WTC11 (cell line): ENCODE measurements around the gene NUSAP1. TPM values are rescaled to one million over a fixed set of nuclear protein-coding genes. Genes with fewer than 3 reads are reported as not detected.

ENCODE experiments used
- ATAC-seq: fragments of 200-7000 bp; cut with Tn5 transposase; 2 replicates; pipeline ENCODE4 v1.10.0; 2021; ENCODE audit warnings: mild to moderate bottlenecking, moderate library complexity
- CTCF ChIA-PET: fragments of 300-600 bp; sonication (Branson Sonifier 250); formaldehyde crosslinking; loops from one replicate; lab custom pipeline; 2021; ENCODE audit warnings: antibody characterized with exemption; lab: Charles Lee
- POLR2A ChIA-PET: fragments of 350-600 bp; sonication (Branson Sonifier 250); formaldehyde crosslinking; loops from one replicate; lab custom pipeline; 2021; ENCODE audit warnings: antibody characterized with exemption; lab: Charles Lee
- DNase-seq: peaks from one replicate; pipeline ENCODE4 v3.0.0; 2021; ENCODE audit warnings: low spot score
- H3K27ac Mint-ChIP-seq: 2 replicates; pipeline ENCODE4 v1.8.0; 2021; ENCODE audit warnings: mixed read lengths
- H3K27me3 Mint-ChIP-seq: 2 replicates; pipeline ENCODE4 v1.8.0; 2021; ENCODE audit warnings: low read depth, mild to moderate bottlenecking, moderate library complexity, mixed read lengths
- H3K36me3 Mint-ChIP-seq: 2 replicates; pipeline ENCODE4 v1.8.0; 2021; ENCODE audit warnings: mixed read lengths
- H3K4me1 Mint-ChIP-seq: 2 replicates; pipeline ENCODE4 v1.8.0; 2022; ENCODE audit warnings: mixed read lengths
- H3K4me3 Mint-ChIP-seq: 2 replicates; pipeline ENCODE4 v1.8.0; 2021; ENCODE audit warnings: mild to moderate bottlenecking, moderate library complexity, mixed read lengths
- H3K9me3 Mint-ChIP-seq: 2 replicates; pipeline ENCODE4 v1.8.0; 2021; ENCODE audit warnings: mixed read lengths
- CBFB ChIP-seq: sonication (generic); formaldehyde crosslinking; IDR thresholded peaks from 2 replicates; pipeline ENCODE4 v1.8.1; 2022; ENCODE audit warnings: mild to moderate bottlenecking, low read depth, missing genetic modification reagents
- CREM ChIP-seq: sonication (generic); formaldehyde crosslinking; IDR thresholded peaks from 2 replicates; pipeline ENCODE4 v1.8.1; 2022; ENCODE audit warnings: mild to moderate bottlenecking, missing genetic modification reagents, moderate library complexity
- EMX1 ChIP-seq: fragments of 250-450 bp; sonication (Bioruptor Pico); IDR thresholded peaks from 2 replicates; pipeline ENCODE4 v1.8.0; 2021; ENCODE audit warnings: mild to moderate bottlenecking
- GTF2I ChIP-seq: fragments of 250-450 bp; sonication (Bioruptor Pico); conservative IDR thresholded peaks from 2 replicates; pipeline ENCODE4 v1.4.0; 2021; ENCODE audit warnings: mild to moderate bottlenecking
- JUN ChIP-seq: sonication (generic); formaldehyde crosslinking; IDR thresholded peaks from 2 replicates; pipeline ENCODE4 v1.8.0; 2023; ENCODE audit warnings: mild to moderate bottlenecking, missing genetic modification reagents
- KAT7 ChIP-seq: sonication (generic); formaldehyde crosslinking; IDR thresholded peaks from 2 replicates; pipeline ENCODE4 v1.8.1; 2023; ENCODE audit warnings: missing genetic modification reagents, mild to moderate bottlenecking, borderline replicate concordance
- MLX ChIP-seq: sonication (generic); formaldehyde crosslinking; IDR thresholded peaks from 2 replicates; pipeline ENCODE4 v1.8.1; 2023; ENCODE audit warnings: mild to moderate bottlenecking, missing genetic modification reagents, moderate library complexity
- NR1H2 ChIP-seq: sonication (generic); formaldehyde crosslinking; IDR thresholded peaks from 2 replicates; pipeline ENCODE4 v1.9.0; 2021; ENCODE audit warnings: mild to moderate bottlenecking, moderate library complexity, missing genetic modification reagents
- TCF7 ChIP-seq: sonication (generic); formaldehyde crosslinking; IDR thresholded peaks from 2 replicates; pipeline ENCODE4 v1.8.0; 2022; ENCODE audit warnings: mild to moderate bottlenecking, low read depth, missing genetic modification reagents, moderate library complexity
- TEAD4 ChIP-seq: sonication (generic); formaldehyde crosslinking; IDR thresholded peaks from 2 replicates; pipeline ENCODE4 v1.8.0; 2022; ENCODE audit warnings: mild to moderate bottlenecking, missing genetic modification reagents
- ZNF232 ChIP-seq: sonication (generic); formaldehyde crosslinking; IDR thresholded peaks from 2 replicates; pipeline ENCODE4 v1.8.0; 2022; ENCODE audit warnings: mild to moderate bottlenecking, missing genetic modification reagents
- ZNF416 ChIP-seq: fragments of 250-450 bp; sonication (Bioruptor Pico); IDR thresholded peaks from 2 replicates; pipeline ENCODE4 v1.9.0; 2021; ENCODE audit warnings: mild to moderate bottlenecking, inconsistent platforms
- ZNF425 ChIP-seq: fragments of 250-450 bp; sonication (Bioruptor Pico); conservative IDR thresholded peaks from 2 replicates; pipeline ENCODE4 v1.9.0; 2021; ENCODE audit warnings: mild to moderate bottlenecking
- total RNA-seq: library from RNA; stranded (reverse); gene quantifications from 3 replicates; pipeline ENCODE4 v1.2.3, GENCODE V29; 2021
- TF ChIP-seq, protein P1 (sequence below): fragments of 250-450 bp; sonication (Bioruptor Pico); IDR thresholded peaks from 2 replicates; pipeline ENCODE4 v1.9.0; 2021; ENCODE audit warnings: mild to moderate bottlenecking
- TF ChIP-seq, protein P2 (sequence below): fragments of 250-450 bp; sonication (Bioruptor Pico); IDR thresholded peaks from 2 replicates; pipeline ENCODE4 v1.9.0; 2021; ENCODE audit warnings: moderate library complexity, mild to moderate bottlenecking, inconsistent platforms, borderline replicate concordance
- TF ChIP-seq, protein P3 (sequence below): sonication (generic); formaldehyde crosslinking; IDR thresholded peaks from 2 replicates; pipeline ENCODE4 v1.8.1; 2022; ENCODE audit warnings: mild to moderate bottlenecking, moderate library complexity, missing genetic modification reagents

The NUSAP1 gene
- total RNA-seq, 1 experiment from 2014 or later, result 135 TPM

DNA sequence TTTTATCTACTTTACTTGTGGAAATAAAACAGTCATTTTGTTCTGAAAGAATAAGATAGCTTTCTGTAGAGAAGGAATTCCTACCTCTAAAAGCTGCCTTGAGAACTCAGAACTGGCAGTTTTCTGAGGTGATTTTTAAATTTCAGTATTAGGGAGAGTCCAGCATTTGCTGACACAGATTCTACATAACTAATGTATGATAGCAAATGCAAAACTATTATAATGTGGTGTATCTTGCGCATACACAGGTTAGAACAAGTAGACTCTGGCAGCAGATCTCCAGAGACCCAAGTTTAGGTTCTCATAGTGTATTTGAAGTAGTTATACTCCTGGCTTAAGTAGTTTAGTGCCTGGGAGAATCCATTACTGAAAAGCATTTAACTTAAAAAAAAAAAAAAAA lies 31.1 kb upstream of the NUSAP1 start (continued):
- TF ChIP-seq MLX (CRISPR knock-in tag) (no peak), GTF2I (CRISPR knock-in tag) (no peak), CREM (CRISPR knock-in tag) (no peak), TEAD4 (CRISPR knock-in tag) (no peak), ZNF232 (no peak), NR1H2 (CRISPR knock-in tag) (no peak), JUN (CRISPR knock-in tag) (no peak), EMX1 (CRISPR knock-in tag) (no peak), ZNF425 (CRISPR knock-in tag) (no peak), ZNF416 (no peak)
- TF ChIP-seq, protein P1, sequence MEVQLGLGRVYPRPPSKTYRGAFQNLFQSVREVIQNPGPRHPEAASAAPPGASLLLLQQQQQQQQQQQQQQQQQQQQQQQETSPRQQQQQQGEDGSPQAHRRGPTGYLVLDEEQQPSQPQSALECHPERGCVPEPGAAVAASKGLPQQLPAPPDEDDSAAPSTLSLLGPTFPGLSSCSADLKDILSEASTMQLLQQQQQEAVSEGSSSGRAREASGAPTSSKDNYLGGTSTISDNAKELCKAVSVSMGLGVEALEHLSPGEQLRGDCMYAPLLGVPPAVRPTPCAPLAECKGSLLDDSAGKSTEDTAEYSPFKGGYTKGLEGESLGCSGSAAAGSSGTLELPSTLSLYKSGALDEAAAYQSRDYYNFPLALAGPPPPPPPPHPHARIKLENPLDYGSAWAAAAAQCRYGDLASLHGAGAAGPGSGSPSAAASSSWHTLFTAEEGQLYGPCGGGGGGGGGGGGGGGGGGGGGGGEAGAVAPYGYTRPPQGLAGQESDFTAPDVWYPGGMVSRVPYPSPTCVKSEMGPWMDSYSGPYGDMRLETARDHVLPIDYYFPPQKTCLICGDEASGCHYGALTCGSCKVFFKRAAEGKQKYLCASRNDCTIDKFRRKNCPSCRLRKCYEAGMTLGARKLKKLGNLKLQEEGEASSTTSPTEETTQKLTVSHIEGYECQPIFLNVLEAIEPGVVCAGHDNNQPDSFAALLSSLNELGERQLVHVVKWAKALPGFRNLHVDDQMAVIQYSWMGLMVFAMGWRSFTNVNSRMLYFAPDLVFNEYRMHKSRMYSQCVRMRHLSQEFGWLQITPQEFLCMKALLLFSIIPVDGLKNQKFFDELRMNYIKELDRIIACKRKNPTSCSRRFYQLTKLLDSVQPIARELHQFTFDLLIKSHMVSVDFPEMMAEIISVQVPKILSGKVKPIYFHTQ (CRISPR knock-in tag), result no peak
- TF ChIP-seq, protein P2, sequence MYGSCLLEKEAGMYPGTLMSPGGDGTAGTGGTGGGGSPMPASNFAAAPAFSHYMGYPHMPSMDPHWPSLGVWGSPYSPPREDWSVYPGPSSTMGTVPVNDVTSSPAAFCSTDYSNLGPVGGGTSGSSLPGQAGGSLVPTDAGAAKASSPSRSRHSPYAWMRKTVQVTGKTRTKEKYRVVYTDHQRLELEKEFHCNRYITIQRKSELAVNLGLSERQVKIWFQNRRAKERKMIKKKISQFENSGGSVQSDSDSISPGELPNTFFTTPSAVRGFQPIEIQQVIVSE, result no peak

DNA sequence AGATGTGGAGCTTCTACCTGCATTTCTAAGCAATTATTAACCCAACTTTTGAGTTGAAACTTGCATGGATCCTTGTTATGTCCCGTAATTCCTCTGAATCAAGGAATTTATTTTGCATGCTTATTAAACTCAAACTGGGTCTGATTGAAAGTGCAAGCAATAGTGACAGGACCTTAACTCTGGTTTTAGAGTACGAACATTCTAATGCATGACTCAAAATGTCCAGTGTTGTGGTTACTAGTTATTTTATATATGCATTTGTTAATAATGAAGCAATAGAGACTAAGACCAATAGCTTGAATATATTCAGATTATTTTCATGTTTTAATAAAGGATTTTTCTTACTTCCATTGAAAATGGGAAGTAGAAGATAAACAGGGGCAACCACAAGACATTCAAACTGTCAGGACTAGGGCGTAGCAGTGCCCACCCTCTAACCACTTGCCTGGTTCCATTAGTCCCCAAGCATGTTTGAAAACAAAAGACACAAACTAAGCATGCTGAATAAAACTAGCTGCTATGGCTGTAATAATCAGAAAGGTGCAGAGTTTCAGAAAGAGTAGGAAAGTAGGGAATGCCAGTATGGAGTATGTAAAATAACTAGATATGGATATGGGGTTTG lies 28.4 kb upstream of the NUSAP1 start:
- ChIA-PET CTCF (no interaction called here), POLR2A (no interaction called here)
- TF ChIP-seq TCF7, result no peak
- TF ChIP-seq, protein P3, sequence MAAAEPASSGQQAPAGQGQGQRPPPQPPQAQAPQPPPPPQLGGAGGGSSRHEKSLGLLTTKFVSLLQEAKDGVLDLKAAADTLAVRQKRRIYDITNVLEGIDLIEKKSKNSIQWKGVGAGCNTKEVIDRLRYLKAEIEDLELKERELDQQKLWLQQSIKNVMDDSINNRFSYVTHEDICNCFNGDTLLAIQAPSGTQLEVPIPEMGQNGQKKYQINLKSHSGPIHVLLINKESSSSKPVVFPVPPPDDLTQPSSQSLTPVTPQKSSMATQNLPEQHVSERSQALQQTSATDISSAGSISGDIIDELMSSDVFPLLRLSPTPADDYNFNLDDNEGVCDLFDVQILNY (CRISPR knock-in tag), result no peak
- TF ChIP-seq CBFB (CRISPR knock-in tag), result no peak
- peaks cover 12% of the 10 kb centered on the region for H3K36me3 Mint-ChIP-seq
- ATAC-seq, result no peak
- no peaks in the 10 kb centered on the region for H3K27me3 Mint-ChIP-seq
- H3K4me3 Mint-ChIP-seq, result no peak overlapping the region
- peak overlapping the region; percentile 81 for H3K27ac Mint-ChIP-seq
- H3K9me3 Mint-ChIP-seq, result no peaks in the 10 kb centered on the region
- H3K4me1 Mint-ChIP-seq, result peaks cover 50% of the 10 kb centered on the region
- DNase-seq, result no peak

- Mint-ChIP-seq H3K27me3 (no peaks in the 10 kb centered on the region), H3K27ac (no peak overlapping the region), H3K4me1 (peaks cover 20% of the 10 kb centered on the region), H3K36me3 (peaks cover 8% of the 10 kb centered on the region), H3K4me3 (no peak overlapping the region), H3K9me3 (no peaks in the 10 kb centered on the region)
- CTCF ChIA-PET, result interaction anchor here (1.2 kb wide), 1 partner anchor 25 kb away, joined by 4 read pairs; the partner anchor contains the start of genes NUSAP1 and OIP5
- TF ChIP-seq NR1H2 (CRISPR knock-in tag), result no peak
- TF ChIP-seq KAT7 (CRISPR knock-in tag), result no peak
- POLR2A ChIA-PET, result no interaction called here
- DNase-seq (no peak), ATAC-seq (no peak)
Measured at GRCh38 chr15:41307679-41308078, 25.0 kb upstream of the NUSAP1 start.
